SU-DHL-6 (cell line): ENCODE measurements around the gene ANKRD40CL.

Experiments used
- H2AFZ ChIP-seq: fragments of 200-600 bp; sonication (generic); 2 replicates; pipeline ENCODE4 v1.6.1; 2014; ENCODE audit warnings: low read depth, mild to moderate bottlenecking, moderate library complexity, mixed read lengths, antibody characterized with exemption, low read length; ENCODE audit not compliant: severe bottlenecking
- H3F3A ChIP-seq: fragments of 200-600 bp; shearing (Covaris generic); 2 replicates; pipeline ENCODE4 v1.6.0; 2016; ENCODE audit warnings: antibody characterized with exemption, mild to moderate bottlenecking; ENCODE audit not compliant: insufficient read depth
- H3K27ac ChIP-seq: fragments of 200-600 bp; sonication (generic); 2 replicates; pipeline ENCODE4 v1.5.1; 2016; ENCODE audit warnings: low read depth, mild to moderate bottlenecking, low read length, moderate library complexity, mixed read lengths
- H3K27me3 ChIP-seq: fragments of 200-600 bp; sonication (generic), shearing (Covaris generic); 2 replicates; pipeline ENCODE4 v1.6.0; 2014; ENCODE audit warnings: mild to moderate bottlenecking, low read length
- H3K36me3 ChIP-seq: fragments of 200-600 bp; sonication (generic); 2 replicates; pipeline ENCODE4 v1.6.1; 2014; ENCODE audit warnings: mild to moderate bottlenecking, low read length, mixed read lengths
- H3K4me2 ChIP-seq: fragments of 300-600, 200-600 bp; shearing (Covaris generic), sonication (generic); 2 replicates; pipeline ENCODE4 v1.6.0; 2014; ENCODE audit warnings: low read length, low read depth, mild to moderate bottlenecking; ENCODE audit not compliant: poor library complexity, severe bottlenecking
- H3K4me3 ChIP-seq: fragments of 200-600 bp; sonication (generic); 2 replicates; pipeline ENCODE4 v1.5.1; 2014; ENCODE audit warnings: antibody characterized with exemption, low read length, mild to moderate bottlenecking, mixed read lengths; ENCODE audit not compliant: insufficient read depth, poor library complexity, severe bottlenecking
- H3K79me2 ChIP-seq: fragments of 200-600 bp; sonication (generic); 2 replicates; pipeline ENCODE4 v1.6.1; 2014; ENCODE audit warnings: mild to moderate bottlenecking, low read length, moderate library complexity; ENCODE audit not compliant: insufficient read depth
- H3K9ac ChIP-seq: fragments of 200-600 bp; sonication (generic); 2 replicates; pipeline ENCODE4 v1.7.0; 2014; ENCODE audit warnings: mild to moderate bottlenecking, low read length
- H3K9me2 ChIP-seq: fragments of 200-600 bp; sonication (generic); replicated peaks from 2 replicates; pipeline ENCODE4 v1.6.1; 2014; ENCODE audit warnings: low read length; ENCODE audit not compliant: insufficient read depth
- H3K9me3 ChIP-seq: fragments of 200-600 bp; sonication (generic); 2 replicates; pipeline ENCODE4 v1.6.1; 2014; ENCODE audit warnings: low read length, mixed read lengths; ENCODE audit not compliant: insufficient read depth
- H4K20me1 ChIP-seq: fragments of 200-600 bp; sonication (generic); 2 replicates; pipeline ENCODE4 v1.6.1; 2014; ENCODE audit warnings: low read depth, mild to moderate bottlenecking, antibody characterized with exemption, low read length, moderate library complexity, mixed read lengths
- EZH2phosphoT487 ChIP-seq: fragments of 200-600 bp; sonication (generic), shearing (Covaris generic); conservative IDR thresholded peaks from 2 replicates; pipeline ENCODE4 v1.6.1; 2018; ENCODE audit warnings: mild to moderate bottlenecking, antibody characterized with exemption, low read length, moderate library complexity, mixed read lengths
- TF ChIP-seq, protein P1 (sequence below): fragments of 200-600 bp; sonication (generic); IDR thresholded peaks from one replicate; pipeline ENCODE4 v1.5.1; 2017; ENCODE audit warnings: antibody characterized with exemption, mild to moderate bottlenecking, low read length, moderate library complexity; ENCODE audit not compliant: insufficient read depth, poor library complexity, severe bottlenecking

ANKRD40CL gene

DNA sequence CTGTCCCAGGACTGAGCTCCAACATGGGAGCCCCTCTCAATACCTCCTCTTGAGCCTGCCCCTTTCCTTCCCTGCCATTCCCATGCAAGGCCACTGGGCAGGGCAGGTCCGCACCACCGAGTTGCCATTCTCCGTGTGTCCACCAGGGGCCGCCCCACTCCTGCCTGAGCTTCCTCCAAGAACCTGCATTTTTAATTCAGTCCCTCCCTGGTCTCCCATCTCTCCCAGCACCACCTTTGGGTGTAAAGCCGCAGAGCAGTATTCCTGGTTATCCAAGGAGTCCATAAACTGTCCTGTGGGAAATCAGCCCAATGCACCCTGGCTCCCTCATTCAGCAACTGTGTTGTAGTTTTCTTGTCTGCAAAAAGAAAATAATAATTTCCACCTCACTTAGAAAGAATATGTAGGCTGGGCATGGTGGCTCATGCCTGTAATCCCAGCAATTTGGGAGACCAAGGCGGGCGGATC is 15.9 kb upstream of the ANKRD40CL start:
- H3K4me3 ChIP-seq, result no peak overlapping the region
- no peaks in the 10 kb centered on the region for H3F3A ChIP-seq
- no peak overlapping the region for H3K27ac ChIP-seq
- no peaks in the 10 kb centered on the region for H4K20me1 ChIP-seq
- no peaks in the 10 kb centered on the region for H3K9me3 ChIP-seq
- no peak overlapping the region for H3K4me2 ChIP-seq
- TF ChIP-seq, protein P1, sequence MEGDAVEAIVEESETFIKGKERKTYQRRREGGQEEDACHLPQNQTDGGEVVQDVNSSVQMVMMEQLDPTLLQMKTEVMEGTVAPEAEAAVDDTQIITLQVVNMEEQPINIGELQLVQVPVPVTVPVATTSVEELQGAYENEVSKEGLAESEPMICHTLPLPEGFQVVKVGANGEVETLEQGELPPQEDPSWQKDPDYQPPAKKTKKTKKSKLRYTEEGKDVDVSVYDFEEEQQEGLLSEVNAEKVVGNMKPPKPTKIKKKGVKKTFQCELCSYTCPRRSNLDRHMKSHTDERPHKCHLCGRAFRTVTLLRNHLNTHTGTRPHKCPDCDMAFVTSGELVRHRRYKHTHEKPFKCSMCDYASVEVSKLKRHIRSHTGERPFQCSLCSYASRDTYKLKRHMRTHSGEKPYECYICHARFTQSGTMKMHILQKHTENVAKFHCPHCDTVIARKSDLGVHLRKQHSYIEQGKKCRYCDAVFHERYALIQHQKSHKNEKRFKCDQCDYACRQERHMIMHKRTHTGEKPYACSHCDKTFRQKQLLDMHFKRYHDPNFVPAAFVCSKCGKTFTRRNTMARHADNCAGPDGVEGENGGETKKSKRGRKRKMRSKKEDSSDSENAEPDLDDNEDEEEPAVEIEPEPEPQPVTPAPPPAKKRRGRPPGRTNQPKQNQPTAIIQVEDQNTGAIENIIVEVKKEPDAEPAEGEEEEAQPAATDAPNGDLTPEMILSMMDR, result peak; percentile 95
- TF ChIP-seq EZH2phosphoT487, result no peak
- no peaks in the 10 kb centered on the region for H3K27me3 ChIP-seq
- no peaks in the 10 kb centered on the region for H3K9me2 ChIP-seq
- no peaks in the 10 kb centered on the region for H3K79me2 ChIP-seq
- H3K9ac ChIP-seq, result no peak overlapping the region
- H2AFZ ChIP-seq, result no peak overlapping the region
- H3K36me3 ChIP-seq, result no peaks in the 10 kb centered on the region

DNA sequence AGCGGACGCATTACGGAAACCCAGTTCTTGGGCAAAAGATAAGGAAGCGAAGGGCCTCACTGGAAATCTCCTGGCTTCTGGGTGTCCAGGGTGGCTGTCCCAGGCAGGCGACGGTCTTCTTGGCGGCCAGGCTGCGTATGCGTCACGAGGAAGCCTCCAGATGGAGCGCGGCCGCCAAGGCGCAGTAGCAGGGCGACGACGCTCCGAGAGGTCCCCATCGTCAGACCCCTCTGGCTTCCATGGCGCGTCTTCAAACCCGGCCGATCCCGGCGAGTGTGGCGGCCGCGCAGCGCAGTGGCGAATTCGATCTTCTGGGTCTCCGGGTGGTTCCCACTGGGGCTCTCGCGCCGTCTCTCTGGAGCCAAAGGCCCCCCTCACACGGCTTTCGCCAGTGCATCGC is 13.8 kb upstream of the ANKRD40CL start:
- Histone ChIP-seq H2AFZ (no peak overlapping the region), H3K79me2 (no peaks in the 10 kb centered on the region), H3F3A (no peaks in the 10 kb centered on the region), H3K36me3 (no peaks in the 10 kb centered on the region), H3K9me3 (no peaks in the 10 kb centered on the region), H3K27ac (no peak overlapping the region), H3K27me3 (no peaks in the 10 kb centered on the region), H3K9ac (no peak overlapping the region), H3K4me2 (no peak overlapping the region), H4K20me1 (no peaks in the 10 kb centered on the region), H3K4me3 (no peak overlapping the region), H3K9me2 (no peaks in the 10 kb centered on the region)
- TF ChIP-seq, protein P1, result no peak
- TF ChIP-seq EZH2phosphoT487, result no peak

DNA sequence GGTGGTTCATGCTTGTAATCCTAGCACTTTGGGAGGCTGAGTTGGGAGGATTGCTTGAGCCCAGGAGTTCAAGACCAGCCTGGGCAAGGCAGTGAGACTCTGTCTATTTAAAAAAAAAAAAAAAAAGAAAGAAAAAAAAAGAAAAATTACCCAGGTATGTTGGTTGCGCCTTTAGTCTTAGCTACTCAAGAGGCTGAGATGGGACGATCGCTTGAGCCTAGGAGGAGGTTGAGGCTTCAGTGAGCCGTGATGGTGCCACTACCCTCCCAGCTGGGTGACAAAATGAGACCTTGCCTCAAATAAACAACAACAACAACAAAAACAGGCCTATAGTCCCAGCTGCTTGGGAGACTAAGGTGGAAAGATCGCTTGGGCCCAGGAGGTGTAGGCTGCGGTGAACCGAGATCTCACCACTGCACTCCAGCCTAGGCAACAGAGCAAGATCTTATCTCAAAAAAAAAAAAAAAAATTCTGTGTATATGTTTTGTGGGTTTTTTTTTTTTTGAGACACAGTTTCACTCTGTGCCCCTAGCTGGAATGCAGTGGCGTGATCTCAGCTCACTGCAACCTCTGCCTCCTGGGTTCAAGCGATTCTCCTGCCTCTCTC is 12.5 kb upstream of the ANKRD40CL start:
- Histone ChIP-seq H3K27ac (no peak overlapping the region), H4K20me1 (no peaks in the 10 kb centered on the region), H3K9me2 (no peaks in the 10 kb centered on the region), H3F3A (no peaks in the 10 kb centered on the region), H3K36me3 (no peaks in the 10 kb centered on the region), H3K4me3 (no peak overlapping the region), H3K9ac (no peak overlapping the region), H3K9me3 (no peaks in the 10 kb centered on the region), H2AFZ (no peak overlapping the region), H3K4me2 (no peak overlapping the region), H3K27me3 (no peaks in the 10 kb centered on the region), H3K79me2 (no peaks in the 10 kb centered on the region)
- TF ChIP-seq EZH2phosphoT487, result no peak
- TF ChIP-seq, protein P1, result no peak
